HG03354 (cell line): ENCODE results near the gene TPT1.
"Not testable (repeated sequence)": the region's sequence is repeated elsewhere in the genome, so short reads cannot be mapped to it uniquely, and the experiment has no call there.

ENCODE experiments used
- ATAC-seq: cut with Tn5 transposase; IDR thresholded peaks from one replicate; pipeline ENCODE4 v1.9.1; 2021; ENCODE audit warnings: mild to moderate bottlenecking; ENCODE audit not compliant: unreplicated experiment, poor library complexity, severe bottlenecking

Gene TPT1

GRCh38 chr13:45368571-45368970 lies 27.6 kb upstream of the TPT1 start:
- no peak for ATAC-seq

- no peak for ATAC-seq
These were observed 27.0 kb upstream of the TPT1 start for GRCh38 chr13:45368005-45368404.

GRCh38 chr13:45367358-45367757 lies 26.4 kb upstream of the TPT1 start:
- ATAC-seq = peak; percentile 96

GRCh38 chr13:45365558-45365885 lies 24.5 kb upstream of the TPT1 start:
- ATAC-seq = no peak

- ATAC-seq = no peak
These were observed 24.0 kb upstream of the TPT1 start for GRCh38 chr13:45364876-45365557.

GRCh38 chr13:45362939-45363338 lies 22.0 kb upstream of the TPT1 start:
- no peak for ATAC-seq

- no peak for ATAC-seq
These were observed 20.7 kb upstream of the TPT1 start for GRCh38 chr13:45361596-45362206.

- ATAC-seq = no peak
These were observed 16.1 kb upstream of the TPT1 start for GRCh38 chr13:45356966-45357672.

- peak; percentile 66 for ATAC-seq
These were observed 12.9 kb upstream of the TPT1 start for GRCh38 chr13:45353895-45354294.

GRCh38 chr13:45352031-45352430 lies 11.0 kb upstream of the TPT1 start:
- ATAC-seq = no peak

GRCh38 chr13:45350152-45350551 lies 9.2 kb upstream of the TPT1 start:
- ATAC-seq = no peak

- no peak for ATAC-seq
These were observed 8.5 kb upstream of the TPT1 start for GRCh38 chr13:45349438-45349837.

GRCh38 chr13:45344064-45344463 lies 3.1 kb upstream of the TPT1 start:
- ATAC-seq = not testable (repeated sequence)

- not testable (repeated sequence) for ATAC-seq
These were observed 2.1 kb upstream of the TPT1 start for GRCh38 chr13:45343102-45343501.

- ATAC-seq = not testable (repeated sequence)
These were observed 1.7 kb upstream of the TPT1 start for GRCh38 chr13:45342668-45343067.

- no peak for ATAC-seq
These were observed 967 bp upstream of the TPT1 start for GRCh38 chr13:45341799-45342500.

GRCh38 chr13:45340422-45341033 lies 455 bp downstream of the TPT1 start:
- peak; percentile 49 for ATAC-seq

GRCh38 chr13:45339867-45340266 lies 1.1 kb downstream of the TPT1 start:
- no peak for ATAC-seq

GRCh38 chr13:45339399-45339798 lies 1.6 kb downstream of the TPT1 start:
- no peak for ATAC-seq

- ATAC-seq = no peak
These were observed 3.2 kb downstream of the TPT1 start for GRCh38 chr13:45337803-45338202.
